ENCODE results near the gene ATF7IP.
A peak's percentile ranks its signal among the peaks of the same experiment; 100 is the strongest.

ATF7IP gene

DNA sequence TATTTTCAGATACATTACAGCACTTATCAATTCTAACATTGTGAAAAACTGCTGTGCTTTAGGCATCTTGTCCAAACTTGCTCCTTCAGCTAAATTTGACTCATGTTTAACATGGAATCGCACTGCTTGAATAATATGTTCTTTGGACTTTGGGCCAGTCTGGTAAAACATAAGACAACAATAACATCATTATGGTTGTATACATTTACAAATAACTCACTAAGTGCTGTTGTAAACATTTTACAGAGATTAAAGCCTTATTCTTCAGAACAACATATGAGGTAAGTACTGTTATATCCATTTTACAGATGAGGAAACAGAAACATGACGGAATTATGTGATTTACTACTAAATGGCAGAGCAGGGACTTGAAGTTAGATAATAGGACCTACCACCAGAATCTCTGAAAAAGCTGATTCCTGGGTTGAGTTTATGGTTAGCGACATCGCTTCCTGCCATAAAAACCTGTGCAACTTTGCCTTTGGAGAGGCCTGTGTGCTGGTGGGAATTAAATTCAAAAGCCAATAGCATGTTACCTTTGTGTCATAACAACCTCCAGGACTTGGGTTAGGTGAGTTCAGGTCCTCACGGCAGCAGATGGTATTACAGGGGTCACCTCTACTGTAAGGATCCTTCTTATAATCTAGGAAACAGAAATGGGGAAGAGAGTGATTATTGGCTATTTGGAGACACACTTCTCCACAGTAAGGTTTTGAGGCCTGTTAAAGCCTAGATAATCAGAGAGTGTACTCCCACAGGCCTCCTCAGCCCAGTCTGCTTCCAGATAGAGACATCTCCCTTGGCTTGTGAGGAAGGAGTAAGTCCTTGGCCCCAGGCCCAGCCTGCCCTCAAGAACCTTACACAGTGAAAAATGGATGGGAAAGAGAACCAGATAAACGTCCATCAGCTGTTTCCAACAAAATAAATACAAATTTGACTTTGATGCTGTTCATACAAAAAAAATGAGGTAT, 140.4 kb downstream of the ATF7IP start:
- no peak for DNase-seq (ENCODE audit: low spot score)

- DNase-seq (ENCODE audit: low spot score) = no peak
These were observed 145.1 kb downstream of the ATF7IP start for GRCh38 chr12:14510574-14510973.

DNA sequence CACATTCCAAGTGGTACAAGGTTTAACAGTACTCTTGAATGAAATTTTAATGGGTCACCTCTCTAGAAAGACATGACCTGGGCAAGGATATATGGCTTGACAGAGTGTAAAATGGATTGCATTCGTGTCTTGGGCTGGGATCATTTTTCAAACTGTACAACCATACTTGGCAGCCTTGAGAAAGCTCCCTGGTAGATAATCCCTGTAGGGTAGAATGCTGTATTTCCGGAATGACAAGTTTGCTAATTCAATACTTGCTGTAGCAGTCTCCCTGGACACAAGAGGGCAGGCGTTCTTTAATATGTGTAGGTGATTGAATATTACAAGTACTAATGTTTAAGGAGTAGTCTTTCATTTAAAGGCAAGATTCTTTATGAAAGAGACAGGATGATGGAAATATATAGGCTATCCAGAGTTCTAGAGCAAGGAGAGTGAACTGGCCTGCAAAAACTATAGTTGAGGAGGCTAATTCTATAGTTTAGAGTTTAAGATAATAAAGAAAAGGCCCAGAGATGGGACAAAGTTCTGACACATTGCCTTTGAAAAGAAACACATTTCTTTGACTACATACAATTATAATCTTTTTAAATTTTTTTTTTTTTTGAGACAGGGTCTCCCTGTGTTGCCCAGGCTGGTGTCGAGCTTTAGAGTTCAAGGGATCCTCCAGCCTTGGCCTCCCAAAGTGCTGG, 148.8 kb downstream of the ATF7IP start:
- peak; percentile 61 for DNase-seq (ENCODE audit: low spot score)

- DNase-seq (ENCODE audit: low spot score) = no peak
These were observed 149.5 kb downstream of the ATF7IP start for GRCh38 chr12:14514946-14515345.

DNA sequence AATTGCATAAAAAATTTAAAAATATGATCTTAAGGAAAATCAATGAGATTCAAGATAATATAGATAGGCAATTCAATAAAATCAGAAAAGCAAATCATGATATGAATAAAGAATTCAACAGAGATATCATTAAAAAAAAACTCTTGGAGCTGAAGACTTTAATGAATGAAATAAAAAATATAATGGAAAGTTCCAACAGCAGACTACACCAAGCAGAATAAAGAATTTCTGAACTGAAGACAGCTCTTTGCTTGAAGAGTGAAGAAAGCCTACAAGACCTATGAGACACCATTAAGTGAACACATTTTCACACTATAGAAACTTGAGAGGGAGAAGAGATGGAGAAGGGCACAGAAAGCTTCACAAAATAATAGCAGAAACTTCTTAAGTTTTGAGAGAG, 156.3 kb downstream of the ATF7IP start:
- DNase-seq (ENCODE audit: low spot score) = no peak

DNA sequence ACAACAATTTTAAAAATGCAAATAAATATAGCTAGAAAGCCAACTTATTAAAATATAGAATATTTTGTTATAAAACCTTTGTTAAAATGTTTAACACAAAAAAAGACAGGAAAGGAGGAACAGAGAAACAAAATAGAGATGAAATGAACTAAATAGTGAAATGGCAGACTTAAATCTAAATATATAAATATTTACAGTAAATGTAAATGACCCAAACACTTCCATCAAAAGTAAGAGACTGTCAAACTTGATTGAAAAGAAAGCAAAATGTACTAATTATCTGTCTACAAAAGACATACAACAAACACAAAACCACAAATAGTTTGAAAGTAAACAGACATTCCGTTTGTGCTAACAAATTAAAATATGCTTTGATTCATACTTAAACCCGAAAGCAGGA, 160.5 kb downstream of the ATF7IP start:
- no peak for DNase-seq (ENCODE audit: low spot score)

GRCh38 chr12:14532152-14532551, 166.7 kb downstream of the ATF7IP start:
- DNase-seq (ENCODE audit: low spot score) = no peak

DNA sequence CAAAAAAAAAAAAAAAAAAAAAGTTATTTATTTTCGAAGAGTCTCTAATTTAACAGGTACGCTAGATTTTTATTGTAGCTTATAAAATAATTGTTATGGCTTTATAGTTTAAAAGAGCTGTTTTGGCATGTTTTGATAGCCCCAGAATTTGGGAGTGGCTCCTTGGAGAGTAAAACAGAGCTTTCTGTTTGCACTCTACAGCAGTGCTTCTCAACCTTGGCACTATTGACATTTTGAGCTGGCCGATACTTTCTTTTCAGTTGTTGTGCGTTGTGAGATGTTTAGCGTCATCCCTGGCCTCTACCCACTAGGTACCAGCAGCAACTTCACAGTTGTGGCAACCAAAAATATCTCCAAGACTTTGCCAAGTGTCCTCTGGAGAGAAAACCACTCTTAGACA, 171.6 kb downstream of the ATF7IP start:
- no peak for DNase-seq (ENCODE audit: low spot score)

DNA sequence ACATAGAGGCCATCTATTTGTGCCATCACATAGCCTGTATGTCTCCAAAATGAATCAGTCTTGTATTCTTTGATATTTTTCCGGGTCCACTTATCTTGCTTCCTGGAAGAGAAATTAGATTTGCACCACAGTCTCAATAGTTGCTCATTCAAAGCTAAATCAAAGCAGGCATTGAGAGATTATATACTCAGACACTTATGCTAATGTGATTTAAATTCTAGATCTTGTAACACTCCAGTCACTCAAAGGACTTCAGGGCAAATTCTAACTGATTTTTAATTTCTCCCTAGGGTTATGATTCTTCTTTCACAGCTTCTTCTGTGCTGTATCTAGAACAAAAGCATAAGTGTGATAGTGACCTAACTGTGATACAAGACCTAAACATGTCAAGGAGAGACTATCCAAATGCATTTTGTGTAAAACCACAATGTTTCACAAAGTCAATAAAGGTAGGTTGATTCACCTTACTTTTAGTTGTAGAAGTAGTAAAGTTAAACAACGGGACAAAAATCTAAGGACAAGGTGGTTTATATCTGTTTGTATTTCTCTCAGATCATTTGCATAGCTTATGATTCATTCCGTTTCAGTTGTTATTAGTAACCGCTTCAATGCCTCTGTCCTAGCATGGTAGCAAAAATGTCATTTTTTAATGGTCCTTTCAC, 175.4 kb downstream of the ATF7IP start:
- DNase-seq (ENCODE audit: low spot score) = peak; percentile 74

DNA sequence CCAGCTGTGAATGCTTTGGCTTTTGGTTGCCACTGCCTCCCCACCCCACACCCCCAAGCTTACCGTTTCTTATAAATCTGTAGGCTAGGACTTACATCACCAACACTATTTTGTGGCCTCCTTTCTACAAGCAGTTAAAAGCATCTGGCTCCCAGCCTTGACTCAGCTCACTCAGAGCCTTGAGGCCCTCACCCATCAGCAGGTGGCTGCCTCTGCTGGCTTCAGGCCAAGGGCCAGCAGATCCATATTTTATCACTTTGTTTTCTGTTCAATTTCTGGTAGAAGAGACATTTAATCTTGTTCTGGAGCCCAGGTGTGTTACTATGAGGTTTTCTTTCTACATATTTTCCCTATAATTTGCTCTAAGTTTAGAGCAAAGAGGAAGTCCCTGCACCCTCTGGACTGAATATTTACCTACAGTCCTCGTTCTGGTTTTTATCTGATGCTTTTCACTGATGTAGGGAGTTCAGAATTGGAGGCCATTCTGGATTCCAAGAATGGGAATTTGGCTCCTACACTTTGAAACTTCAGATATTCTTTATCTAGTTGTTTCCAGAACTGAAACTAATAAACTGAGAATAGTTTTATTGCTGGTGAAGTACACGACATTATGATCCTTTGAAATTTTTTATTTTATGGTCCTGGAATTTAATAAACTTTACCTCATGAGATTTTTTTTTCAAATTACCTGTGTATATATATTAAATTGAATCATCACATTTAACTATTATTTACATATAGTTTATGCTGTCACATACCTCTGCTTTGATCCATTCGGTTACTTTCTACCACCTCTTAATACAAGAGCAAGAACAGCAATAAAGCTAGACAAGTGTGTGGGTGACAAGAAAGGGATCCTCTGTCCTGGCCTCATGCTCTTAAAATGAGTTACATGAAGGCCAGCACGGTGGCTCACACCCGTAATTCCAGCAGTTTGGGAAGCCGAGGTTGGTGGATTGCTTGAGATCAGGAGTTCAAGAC, 180.0 kb downstream of the ATF7IP start:
- DNase-seq (ENCODE audit: low spot score) = no peak

DNA sequence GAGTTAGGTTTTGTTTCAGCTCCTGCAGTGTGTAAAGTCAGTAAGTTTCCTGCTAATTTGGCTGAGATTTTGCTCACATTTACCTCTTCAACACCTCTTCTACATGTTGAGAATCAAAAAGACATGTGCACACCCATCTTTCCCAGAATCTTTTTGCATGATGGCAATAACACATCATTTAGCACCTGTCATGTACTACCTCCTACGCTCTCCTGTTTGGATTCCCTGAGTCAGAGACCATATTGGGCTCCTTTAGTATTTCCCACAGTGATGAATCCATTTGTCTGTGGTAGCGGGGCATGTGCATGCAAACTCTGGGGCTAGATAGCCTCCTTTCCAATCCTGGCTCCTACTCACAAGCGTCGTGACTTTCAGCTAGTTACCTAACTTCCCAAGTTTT, 182.1 kb downstream of the ATF7IP start:
- no peak for DNase-seq (ENCODE audit: low spot score)

GRCh38 chr12:14548609-14549008, 183.1 kb downstream of the ATF7IP start:
- no peak for DNase-seq (ENCODE audit: low spot score)
